Measurements from ENCODE around the gene SLC22A23.

The SLC22A23 gene

GRCh38 chr6:3337521-3338350 lies 119.1 kb downstream of the SLC22A23 start:
- Histone ChIP-seq H3K4me2 (peak overlapping the region; percentile 50 to 83 (median 74)), H3K4me1 (peaks cover 38 to 55% (median 47%) of the 10 kb centered on the region in 10 experiments), H3K36me3 (no peaks in the 10 kb centered on the region), H3K4me3 (peak overlapping the region in 2 of 10 experiments; percentile 1 to 9; a peak in 1 of 20 replicates), H3K27ac (peak overlapping the region in 8 of 11 experiments; percentile 5 to 54 (median 33); a peak in 12 of 22 replicates), H3K27me3 (no peaks in the 10 kb centered on the region), H4K20me1 (no peaks in the 10 kb centered on the region), H3K9ac (peak overlapping the region in 3 of 11 experiments; percentile 1 to 16 (median 6); a peak in 3 of 22 replicates), H3K9me3 (replicated peaks in 1 of 11) (no peaks in the 10 kb centered on the region)
- no peak for TF ChIP-seq Cebpa-rat (IDR thresholded peaks at IDR 0.05)

GRCh38 chr6:3336859-3337515 lies 119.9 kb downstream of the SLC22A23 start:
- 0 out of 22 replicates have a peak overlapping the region, but pooled peaks of 1 of the 11 experiments have one; percentile 9 for H3K9ac ChIP-seq
- no peak for TF ChIP-seq Cebpa-rat (IDR thresholded peaks at IDR 0.05)
- H3K4me3 ChIP-seq = no peak overlapping the region
- peak overlapping the region; percentile 50 to 83 (median 74) for H3K4me2 ChIP-seq
- no peaks in the 10 kb centered on the region for H3K36me3 ChIP-seq
- peaks cover 40 to 57% (median 47%) of the 10 kb centered on the region in 10 experiments for H3K4me1 ChIP-seq
- peak overlapping the region in 6 of 11 experiments; percentile 5 to 54 (median 33); a peak in 5 of 22 replicates for H3K27ac ChIP-seq
- no peaks in the 10 kb centered on the region for H4K20me1 ChIP-seq
- no peaks in the 10 kb centered on the region for H3K27me3 ChIP-seq
- no peaks in the 10 kb centered on the region for H3K9me3 ChIP-seq (replicated peaks in 1 of 11)

- Histone ChIP-seq H3K36me3 (no peaks in the 10 kb centered on the region), H3K9ac (no peak overlapping the region), H3K27ac (no peak overlapping the region), H3K4me2 (peak overlapping the region in 10 of 11 experiments; percentile 50 to 82 (median 74); a peak in 16 of 22 replicates), H3K9me3 (replicated peaks in 1 of 11) (no peaks in the 10 kb centered on the region), H3K4me3 (no peak overlapping the region), H3K27me3 (no peaks in the 10 kb centered on the region), H4K20me1 (no peaks in the 10 kb centered on the region), H3K4me1 (peaks cover 40 to 59% (median 47%) of the 10 kb centered on the region in 10 experiments)
- TF ChIP-seq Cebpa-rat (IDR thresholded peaks at IDR 0.05) = no peak
Observed at GRCh38 chr6:3336066-3336786, 120.6 kb downstream of the SLC22A23 start.

- H4K20me1 ChIP-seq = no peaks in the 10 kb centered on the region
- H3K4me1 ChIP-seq = peaks cover 40 to 68% (median 47%) of the 10 kb centered on the region in 10 experiments
- H3K9ac ChIP-seq = no peak overlapping the region
- no peaks in the 10 kb centered on the region for H3K9me3 ChIP-seq (replicated peaks in 1 of 11)
- no peak overlapping the region for H3K4me3 ChIP-seq
- no peak overlapping the region for H3K4me2 ChIP-seq
- no peaks in the 10 kb centered on the region for H3K27me3 ChIP-seq
- TF ChIP-seq Cebpa-rat (IDR thresholded peaks at IDR 0.05) = no peak
- no peaks in the 10 kb centered on the region for H3K36me3 ChIP-seq
- H3K27ac ChIP-seq = no peak overlapping the region
Observed at GRCh38 chr6:3335169-3335568, 121.7 kb downstream of the SLC22A23 start.

- Histone ChIP-seq H3K27ac (no peak overlapping the region), H3K4me2 (no peak overlapping the region; a peak in 1 of 22 replicates), H3K36me3 (no peaks in the 10 kb centered on the region), H3K27me3 (no peaks in the 10 kb centered on the region), H3K4me3 (no peak overlapping the region), H4K20me1 (no peaks in the 10 kb centered on the region), H3K4me1 (peaks cover 40 to 63% (median 47%) of the 10 kb centered on the region in 10 experiments), H3K9me3 (replicated peaks in 1 of 11) (no peaks in the 10 kb centered on the region), H3K9ac (no peak overlapping the region)
- no peak for TF ChIP-seq Cebpa-rat (IDR thresholded peaks at IDR 0.05)
Observed at GRCh38 chr6:3334555-3334954, 122.3 kb downstream of the SLC22A23 start.

DNA sequence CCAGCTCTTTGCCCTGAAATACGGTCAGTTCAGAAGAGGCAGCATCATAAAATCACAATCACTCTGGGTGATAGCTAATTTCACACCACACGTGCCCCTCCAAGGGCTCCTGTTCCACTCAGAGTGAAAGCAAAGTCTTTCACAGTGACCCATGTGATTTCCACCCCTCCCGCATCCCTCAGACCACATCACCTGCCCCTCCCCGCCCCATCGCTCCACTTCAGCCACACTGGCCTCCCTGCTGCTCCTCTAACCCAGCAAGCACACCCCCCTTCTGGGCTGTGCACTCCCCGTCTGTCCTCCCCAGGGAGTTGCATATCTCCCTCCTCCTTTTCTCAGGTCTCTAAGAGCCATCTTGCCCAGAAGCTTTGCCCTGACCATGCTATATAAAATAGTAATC lies 123.6 kb downstream of the SLC22A23 start:
- no peaks in the 10 kb centered on the region for H4K20me1 ChIP-seq
- no peaks in the 10 kb centered on the region for H3K27me3 ChIP-seq
- peaks cover 29 to 50% (median 34%) of the 10 kb centered on the region in 10 experiments for H3K4me1 ChIP-seq
- no peak overlapping the region for H3K4me3 ChIP-seq
- TF ChIP-seq Cebpa-rat (IDR thresholded peaks at IDR 0.05) = no peak
- H3K4me2 ChIP-seq = peak overlapping the region in 8 of 11 experiments; percentile 1 to 61 (median 44); a peak in 14 of 22 replicates
- H3K36me3 ChIP-seq = no peaks in the 10 kb centered on the region
- no peak overlapping the region for H3K27ac ChIP-seq
- no peak overlapping the region for H3K9ac ChIP-seq
- no peaks in the 10 kb centered on the region for H3K9me3 ChIP-seq (replicated peaks in 1 of 11)

DNA sequence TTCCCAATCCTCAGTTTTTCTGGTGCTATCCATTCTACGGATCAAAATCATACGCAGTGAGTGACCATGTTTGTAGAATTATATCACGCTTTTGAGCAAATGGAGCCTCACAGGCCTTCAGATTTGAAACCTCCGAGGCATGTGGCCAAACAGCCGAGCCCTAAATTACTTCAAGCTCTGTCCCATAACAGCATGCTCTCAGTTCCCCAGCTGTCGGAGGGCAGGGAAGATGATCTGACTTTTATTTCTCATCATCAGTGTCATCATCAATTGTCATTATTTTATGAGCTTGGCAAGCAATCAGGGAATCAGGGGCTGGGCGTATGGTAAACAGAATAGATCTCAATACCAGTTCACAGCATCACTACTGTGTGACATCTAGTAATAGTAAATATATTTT lies 124.9 kb downstream of the SLC22A23 start:
- Histone ChIP-seq H3K4me2 (peak overlapping the region in 3 of 11 experiments; percentile 29 to 75 (median 66); a peak in 5 of 22 replicates), H3K27ac (peak overlapping the region in 1 of 11 experiments; percentile 36; a peak in 2 of 22 replicates), H4K20me1 (no peaks in the 10 kb centered on the region), H3K27me3 (no peaks in the 10 kb centered on the region), H3K9me3 (replicated peaks in 1 of 11) (no peaks in the 10 kb centered on the region), H3K4me1 (peaks cover 16 to 37% (median 21%) of the 10 kb centered on the region in 10 experiments), H3K36me3 (no peaks in the 10 kb centered on the region), H3K9ac (no peak overlapping the region), H3K4me3 (no peak overlapping the region)
- no peak for TF ChIP-seq Cebpa-rat (IDR thresholded peaks at IDR 0.05)

DNA sequence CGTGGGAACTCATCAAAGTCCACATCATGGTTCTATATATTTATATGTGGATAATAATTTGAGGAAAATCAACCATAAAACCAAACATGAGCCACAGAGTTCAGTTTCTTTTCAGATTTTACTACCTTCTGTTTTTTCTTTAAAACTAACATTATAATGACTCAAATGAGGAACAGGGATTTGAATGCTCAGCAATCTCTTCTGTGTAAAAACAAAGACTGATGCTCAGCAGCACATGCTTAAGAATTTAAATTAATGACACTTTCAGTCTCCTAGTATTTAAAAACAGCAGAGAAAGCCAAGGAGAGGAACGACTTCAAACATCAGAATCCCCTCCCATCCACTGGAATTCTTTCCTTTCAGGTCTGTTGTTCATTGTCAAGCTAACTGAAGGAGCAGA lies 125.4 kb downstream of the SLC22A23 start:
- H4K20me1 ChIP-seq = no peaks in the 10 kb centered on the region

More for the DNA sequence above, 125.4 kb downstream of the SLC22A23 start:
- peak overlapping the region in 3 of 11 experiments; percentile 29 to 75 (median 66); a peak in 5 of 22 replicates for H3K4me2 ChIP-seq
- TF ChIP-seq Cebpa-rat (IDR thresholded peaks at IDR 0.05) = no peak
- H3K4me1 ChIP-seq = peaks cover 11 to 32% (median 16%) of the 10 kb centered on the region in 10 experiments
- no peaks in the 10 kb centered on the region for H3K9me3 ChIP-seq (replicated peaks in 1 of 11)
- no peaks in the 10 kb centered on the region for H3K27me3 ChIP-seq
- H3K27ac ChIP-seq = peak overlapping the region in 2 of 11 experiments; percentile 30 to 36; a peak in 2 of 22 replicates
- peak overlapping the region in 1 of 11 experiments; percentile 6; a peak in 1 of 22 replicates for H3K9ac ChIP-seq
- H3K4me3 ChIP-seq = no peak overlapping the region
- H3K36me3 ChIP-seq = no peaks in the 10 kb centered on the region

All from BLaER1 treated with 17β-estradiol and CSF1 and Interleukin-3, amounts not matched to agents 10 nM and 100 nM (cell line).